PFSK-1 (cell line): ENCODE data around the gene COQ6.

Experiments
- POLR2AphosphoS5 ChIP-seq: IDR thresholded peaks from 2 replicates; pipeline ENCODE4 v1.6.1; 2012; ENCODE audit warnings: low read depth, mild to moderate bottlenecking, control low read depth, low read length, moderate library complexity
- TAF1 ChIP-seq: IDR thresholded peaks from 2 replicates; pipeline ENCODE4 v1.6.1; 2012; ENCODE audit warnings: low read length, control low read depth, borderline replicate concordance; ENCODE audit not compliant: insufficient read depth
- TF ChIP-seq, protein P1 (sequence below), 2 experiments: IDR thresholded peaks; 2 replicates each; pipeline versions ENCODE4 v1.6.1 to v1.8.0; 2011 to 2012; ENCODE audit warnings: low read depth in 2 of 2, low read length in 2 of 2, control low read depth in 1 of 2, inconsistent platforms in 1 of 2, mild to moderate bottlenecking in 1 of 2, moderate library complexity in 1 of 2; ENCODE audit not compliant: insufficient read depth in 1 of 2

- TF ChIP-seq, protein P1, sequence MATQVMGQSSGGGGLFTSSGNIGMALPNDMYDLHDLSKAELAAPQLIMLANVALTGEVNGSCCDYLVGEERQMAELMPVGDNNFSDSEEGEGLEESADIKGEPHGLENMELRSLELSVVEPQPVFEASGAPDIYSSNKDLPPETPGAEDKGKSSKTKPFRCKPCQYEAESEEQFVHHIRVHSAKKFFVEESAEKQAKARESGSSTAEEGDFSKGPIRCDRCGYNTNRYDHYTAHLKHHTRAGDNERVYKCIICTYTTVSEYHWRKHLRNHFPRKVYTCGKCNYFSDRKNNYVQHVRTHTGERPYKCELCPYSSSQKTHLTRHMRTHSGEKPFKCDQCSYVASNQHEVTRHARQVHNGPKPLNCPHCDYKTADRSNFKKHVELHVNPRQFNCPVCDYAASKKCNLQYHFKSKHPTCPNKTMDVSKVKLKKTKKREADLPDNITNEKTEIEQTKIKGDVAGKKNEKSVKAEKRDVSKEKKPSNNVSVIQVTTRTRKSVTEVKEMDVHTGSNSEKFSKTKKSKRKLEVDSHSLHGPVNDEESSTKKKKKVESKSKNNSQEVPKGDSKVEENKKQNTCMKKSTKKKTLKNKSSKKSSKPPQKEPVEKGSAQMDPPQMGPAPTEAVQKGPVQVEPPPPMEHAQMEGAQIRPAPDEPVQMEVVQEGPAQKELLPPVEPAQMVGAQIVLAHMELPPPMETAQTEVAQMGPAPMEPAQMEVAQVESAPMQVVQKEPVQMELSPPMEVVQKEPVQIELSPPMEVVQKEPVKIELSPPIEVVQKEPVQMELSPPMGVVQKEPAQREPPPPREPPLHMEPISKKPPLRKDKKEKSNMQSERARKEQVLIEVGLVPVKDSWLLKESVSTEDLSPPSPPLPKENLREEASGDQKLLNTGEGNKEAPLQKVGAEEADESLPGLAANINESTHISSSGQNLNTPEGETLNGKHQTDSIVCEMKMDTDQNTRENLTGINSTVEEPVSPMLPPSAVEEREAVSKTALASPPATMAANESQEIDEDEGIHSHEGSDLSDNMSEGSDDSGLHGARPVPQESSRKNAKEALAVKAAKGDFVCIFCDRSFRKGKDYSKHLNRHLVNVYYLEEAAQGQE (IDR thresholded peaks at IDR 0.05; ENCODE audit: insufficient read depth in 1 of 2, low read depth in 2 of 2, low read length in 2 of 2), result no peak
- TF ChIP-seq POLR2AphosphoS5 (no peak), TAF1 (no peak)
These were observed 18.8 kb downstream of the COQ6 start for GRCh38 chr14:73968885-73969284.
